Endodermal cell (in vitro differentiated cells): ENCODE measurements around the gene LRCH2. TPM values are rescaled to one million over a fixed set of nuclear protein-coding genes. Genes with fewer than 3 reads are reported as not detected.

Experiments
- DNase-seq: peaks from one replicate; pipeline ENCODE4 v3.0.0-alpha.2; 2017
- H3K27ac ChIP-seq: 2 replicates; pipeline ENCODE4 v1.5.1; 2013; ENCODE audit warnings: mild to moderate bottlenecking, low read depth, low read length, moderate library complexity
- H3K27me3 ChIP-seq: 2 replicates; pipeline ENCODE4 v1.6.1; 2013; ENCODE audit warnings: mild to moderate bottlenecking, low read length, moderate library complexity; ENCODE audit not compliant: insufficient read depth, control insufficient read depth, poor library complexity, severe bottlenecking
- H3K36me3 ChIP-seq: 2 replicates; pipeline ENCODE4 v1.7.0; 2013; ENCODE audit warnings: mild to moderate bottlenecking, low read length, moderate library complexity; ENCODE audit not compliant: control insufficient read depth, insufficient read depth
- H3K4me1 ChIP-seq: one replicate; pipeline ENCODE4 v1.7.0; 2013; ENCODE audit warnings: low read length; ENCODE audit not compliant: control insufficient read depth, insufficient read depth
- H3K4me3 ChIP-seq: 2 replicates; pipeline ENCODE4 v1.5.1; 2013; ENCODE audit warnings: mild to moderate bottlenecking, low read length, moderate library complexity
- H3K9ac ChIP-seq: 2 replicates; pipeline ENCODE4 v1.6.1; 2013; ENCODE audit warnings: mild to moderate bottlenecking, low read length, moderate library complexity; ENCODE audit not compliant: poor library complexity, severe bottlenecking; ENCODE audit errors: extremely low read depth
- H3K9me3 ChIP-seq: 2 replicates; pipeline ENCODE4 v1.6.1; 2013; ENCODE audit warnings: mild to moderate bottlenecking, low read length, moderate library complexity; ENCODE audit not compliant: control insufficient read depth
- H3K27ac Mint-ChIP-seq: 2 replicates; pipeline ENCODE4 v1.8.0; 2020; ENCODE audit warnings: mixed read lengths
- H3K27me3 Mint-ChIP-seq: 2 replicates; pipeline ENCODE4 v1.8.0; 2021; ENCODE audit warnings: mild to moderate bottlenecking, mixed read lengths; ENCODE audit not compliant: insufficient read depth
- H3K36me3 Mint-ChIP-seq: 2 replicates; pipeline ENCODE4 v1.8.0; 2020; ENCODE audit warnings: low read depth, mixed read lengths
- H3K4me1 Mint-ChIP-seq: 2 replicates; pipeline ENCODE4 v1.8.0; 2020; ENCODE audit warnings: mixed read lengths
- H3K4me3 Mint-ChIP-seq: 2 replicates; pipeline ENCODE4 v1.8.0; 2020; ENCODE audit warnings: mild to moderate bottlenecking, moderate library complexity, mixed read lengths
- H3K9me3 Mint-ChIP-seq: 2 replicates; pipeline ENCODE4 v1.8.0; 2020; ENCODE audit warnings: mild to moderate bottlenecking, mixed read lengths
- CTCF ChIP-seq: fragments of 200-600 bp; sonication (generic); conservative IDR thresholded peaks from 2 replicates; pipeline ENCODE4 v1.5.0; 2021; ENCODE audit warnings: antibody characterized with exemption, mild to moderate bottlenecking
- WGBS, 2 experiments: methylation state at CpG; one replicate each; pipeline versions ENCODE4 v1.1.5 to v1.1.7; 2013; ENCODE audit warnings: missing lambda C conversion rate in 2 of 2, mixed read lengths in 1 of 2; ENCODE audit not compliant: insufficient coverage in 1 of 2, insufficient read length in 1 of 2; 5-methylcytosine and 5-hydroxymethylcytosine counted together
- total RNA-seq, 2 donors: library from RNA; stranded (reverse); fragmentation: NEBNext Ultra II Directional in 1 of 2; extraction: Animal tissue kit (Norgen Biotek cat#: 25700) in 1 of 2; gene quantifications; 2 replicates in 1 of 2; 3 replicates in 1 of 2; pipeline ENCODE4 v1.2.1, GENCODE V29; 2021

The LRCH2 gene
- total RNA-seq, 2 donors from 2014 or later = 1.0 to 2.8 TPM

GRCh38 chrX:115255003-115255402 is 21.1 kb upstream of the LRCH2 start:
- Histone ChIP-seq H3K27ac (no peak overlapping the region), H3K4me3 (no peak overlapping the region), H3K9me3 (no peaks in the 10 kb centered on the region), H3K27me3 (no peaks in the 10 kb centered on the region), H3K9ac (no peak overlapping the region), H3K36me3 (no peaks in the 10 kb centered on the region), H3K4me1 (no peaks in the 10 kb centered on the region)
- no peak for DNase-seq
- no CpG with 5 or more reads among the region's 2 CpGs for WGBS, 2 experiments
- no peak overlapping the region for H3K27ac Mint-ChIP-seq
- no peaks in the 10 kb centered on the region for H3K9me3 Mint-ChIP-seq
- H3K27me3 Mint-ChIP-seq = peaks cover 6% of the 10 kb centered on the region
- H3K4me3 Mint-ChIP-seq = no peak overlapping the region
- H3K36me3 Mint-ChIP-seq = no peaks in the 10 kb centered on the region
- H3K4me1 Mint-ChIP-seq = peaks cover 12% of the 10 kb centered on the region
- no peak for TF ChIP-seq CTCF

- 92% methylated on average over 2 of the region's 2 CpGs; no CpG with 5 or more reads in 1 of the 2 experiments for WGBS, 2 experiments
- H3K36me3 ChIP-seq = no peaks in the 10 kb centered on the region
- DNase-seq = no peak
- no peaks in the 10 kb centered on the region for H3K9me3 ChIP-seq
- H3K27me3 Mint-ChIP-seq = no peaks in the 10 kb centered on the region
- no peak overlapping the region for H3K4me3 ChIP-seq
- no peaks in the 10 kb centered on the region for H3K27me3 ChIP-seq
- H3K9me3 Mint-ChIP-seq = no peaks in the 10 kb centered on the region
- no peak overlapping the region for H3K9ac ChIP-seq
- H3K4me3 Mint-ChIP-seq = no peak overlapping the region
- no peak overlapping the region for H3K27ac ChIP-seq
- no peak for TF ChIP-seq CTCF
- H3K4me1 ChIP-seq = no peaks in the 10 kb centered on the region
- no peak overlapping the region for H3K27ac Mint-ChIP-seq
- peaks cover 19% of the 10 kb centered on the region for H3K4me1 Mint-ChIP-seq
- no peaks in the 10 kb centered on the region for H3K36me3 Mint-ChIP-seq
These were observed 17.8 kb upstream of the LRCH2 start for GRCh38 chrX:115251458-115252233.

GRCh38 chrX:115237056-115237455 is 3.2 kb upstream of the LRCH2 start:
- Histone ChIP-seq H3K27ac (no peak overlapping the region), H3K9me3 (no peaks in the 10 kb centered on the region), H3K9ac (no peak overlapping the region), H3K36me3 (no peaks in the 10 kb centered on the region), H3K4me3 (no peak overlapping the region), H3K27me3 (peaks cover 11% of the 10 kb centered on the region), H3K4me1 (no peaks in the 10 kb centered on the region)
- Mint-ChIP-seq H3K4me1 (no peaks in the 10 kb centered on the region), H3K9me3 (peaks cover under 1% of the 10 kb centered on the region), H3K27me3 (peaks cover 45% of the 10 kb centered on the region), H3K4me3 (no peak overlapping the region), H3K36me3 (no peaks in the 10 kb centered on the region), H3K27ac (no peak overlapping the region)
- no peak for DNase-seq
- no peak for TF ChIP-seq CTCF
- WGBS, 2 experiments = 67% methylated on average over 1 of the region's 1 CpG; no CpG with 5 or more reads in 1 of the 2 experiments
